Activated gamma-delta T cell treated with anti-CD3 and anti-CD28 coated beads, Interleukin-2, amount 50 U/mL, for 16 hours (primary cell): ENCODE measurements around the gene MRTFB.

ENCODE experiments used
- DNase-seq: peaks from one replicate; pipeline ENCODE4 v3.0.0-alpha.2; 2020; ENCODE audit warnings: low read depth

Gene MRTFB

DNA sequence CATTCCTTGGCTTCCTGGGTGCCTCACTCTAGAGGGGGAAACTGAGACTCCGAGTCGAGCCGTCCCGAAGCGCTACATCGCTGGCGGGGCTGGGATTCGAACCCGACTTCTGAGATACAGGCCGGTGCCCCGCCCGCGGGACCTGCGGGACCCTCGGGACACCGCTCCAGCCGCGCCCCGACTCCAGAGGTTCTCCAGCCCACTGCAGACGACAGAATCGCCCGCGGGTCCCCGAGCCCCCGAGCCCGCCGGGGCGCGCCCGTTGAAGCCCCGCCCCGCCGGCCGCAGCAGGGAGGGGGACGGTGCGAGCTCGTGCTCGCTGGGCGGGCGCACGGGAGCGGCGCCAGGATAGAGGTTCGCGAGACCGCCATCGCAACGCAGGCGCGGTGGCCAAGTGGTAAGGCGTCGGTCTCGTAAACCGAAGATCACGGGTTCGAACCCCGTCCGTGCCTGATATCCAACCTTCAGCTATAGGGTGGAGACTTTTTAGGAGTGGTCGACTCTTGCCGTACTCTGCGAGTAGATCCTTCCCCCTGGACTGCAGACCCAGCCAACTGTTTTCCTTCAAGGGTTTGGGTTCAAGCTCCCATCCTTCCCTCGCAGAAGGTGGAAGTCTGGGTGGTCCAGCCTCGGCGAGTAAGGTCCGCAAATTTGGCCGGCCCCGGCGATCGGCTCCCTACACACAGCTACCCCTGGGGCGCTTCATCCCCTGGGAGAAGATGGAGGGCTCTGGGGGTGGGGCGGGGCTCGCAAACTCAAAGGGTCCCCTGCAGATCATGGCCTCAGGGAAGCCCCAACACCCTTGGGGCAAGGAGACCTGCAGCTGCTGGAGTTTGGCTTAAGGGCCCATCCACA, 214.6 kb downstream of the MRTFB start:
- peak; percentile 92 for DNase-seq

DNA sequence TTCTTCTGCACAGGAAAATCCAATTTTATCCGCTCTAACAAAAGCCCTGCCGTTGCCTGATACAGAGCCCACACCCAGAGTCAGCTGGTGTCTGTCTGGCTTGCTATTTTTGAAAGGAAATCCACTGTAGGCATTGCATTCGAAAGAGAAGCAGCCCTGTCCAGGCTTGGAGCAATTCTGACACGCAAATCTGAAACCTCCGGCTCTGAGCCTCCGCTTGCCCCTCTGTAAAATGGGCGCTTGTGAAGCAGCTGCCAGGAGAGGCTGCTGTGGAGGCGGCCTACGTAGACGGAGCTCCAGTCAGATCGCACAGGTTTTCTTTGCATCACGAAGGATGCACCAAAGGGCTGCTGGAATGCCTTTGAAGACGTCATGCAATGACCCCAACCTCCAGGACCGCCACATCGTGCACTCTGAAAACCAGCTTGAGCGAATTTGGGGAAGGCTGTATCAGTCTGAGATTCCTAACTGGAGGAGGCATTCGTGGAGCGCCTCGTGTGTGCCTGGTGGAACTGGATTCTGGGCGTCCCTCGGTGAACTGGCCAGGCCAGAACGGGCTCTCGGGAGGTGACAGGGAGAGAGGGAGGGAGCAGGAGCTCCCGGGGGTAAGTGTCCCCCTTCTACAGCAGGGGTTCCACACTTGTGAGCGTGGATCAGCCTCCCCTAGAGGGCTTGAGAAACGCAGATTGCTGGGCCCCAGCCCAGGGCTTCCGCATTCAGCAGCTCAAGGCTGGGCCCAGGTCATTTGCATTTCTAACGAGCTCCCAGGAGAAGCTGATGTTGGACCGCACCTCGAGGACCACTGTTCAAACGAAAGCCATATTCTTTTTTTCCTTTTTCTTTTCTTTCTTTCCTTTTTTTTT, 215.5 kb downstream of the MRTFB start:
- no peak for DNase-seq

DNA sequence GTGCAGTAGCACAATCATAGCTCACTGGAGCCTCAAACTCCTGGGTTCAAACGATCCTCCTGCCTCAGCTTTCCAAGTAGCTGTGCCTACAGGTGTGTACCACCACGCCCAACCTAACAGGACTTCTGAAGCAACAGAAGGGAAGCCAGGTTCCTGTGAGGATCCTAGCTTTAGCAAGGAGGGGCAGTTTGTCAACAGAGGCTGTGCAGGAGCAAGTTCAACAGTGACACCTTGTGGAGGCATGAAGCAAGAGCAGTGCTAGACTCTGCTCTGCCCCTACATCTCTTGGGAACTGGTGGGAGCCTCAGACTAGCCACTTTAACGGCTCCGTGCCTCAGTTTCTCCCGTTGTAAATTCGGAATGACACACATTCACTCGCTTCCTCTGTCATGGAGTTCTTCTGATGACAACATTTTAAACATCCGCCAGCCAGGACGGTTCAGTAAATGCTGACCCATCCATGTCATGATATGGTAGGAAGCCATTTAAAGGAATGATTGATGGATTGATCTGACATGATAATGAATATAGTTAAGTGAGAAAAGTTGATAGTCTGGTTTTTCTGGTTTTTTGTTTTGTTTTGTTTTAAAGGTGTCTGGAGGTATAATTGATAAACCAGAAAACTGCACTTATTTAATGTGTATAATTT, 218.7 kb downstream of the MRTFB start:
- no peak for DNase-seq

DNA sequence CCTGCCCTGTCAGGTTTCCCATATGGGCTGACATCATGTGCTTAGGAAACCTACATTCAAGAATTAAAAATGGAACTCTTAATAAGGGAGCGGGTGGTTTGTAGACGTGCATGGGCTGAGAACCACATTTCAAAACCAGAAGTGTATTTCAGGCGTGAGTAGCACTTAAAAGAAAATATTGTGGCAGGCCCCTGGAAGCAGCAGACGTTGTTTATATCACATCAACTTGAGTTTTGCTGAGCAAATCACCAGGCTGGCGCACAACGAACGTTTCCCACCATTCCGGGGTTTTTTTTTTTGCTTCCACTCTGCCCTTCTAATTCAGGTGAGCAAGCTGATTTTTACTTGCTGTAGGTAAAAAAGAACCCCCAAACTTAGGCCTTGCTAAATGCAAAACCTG, 220.2 kb downstream of the MRTFB start:
- no peak for DNase-seq

DNA sequence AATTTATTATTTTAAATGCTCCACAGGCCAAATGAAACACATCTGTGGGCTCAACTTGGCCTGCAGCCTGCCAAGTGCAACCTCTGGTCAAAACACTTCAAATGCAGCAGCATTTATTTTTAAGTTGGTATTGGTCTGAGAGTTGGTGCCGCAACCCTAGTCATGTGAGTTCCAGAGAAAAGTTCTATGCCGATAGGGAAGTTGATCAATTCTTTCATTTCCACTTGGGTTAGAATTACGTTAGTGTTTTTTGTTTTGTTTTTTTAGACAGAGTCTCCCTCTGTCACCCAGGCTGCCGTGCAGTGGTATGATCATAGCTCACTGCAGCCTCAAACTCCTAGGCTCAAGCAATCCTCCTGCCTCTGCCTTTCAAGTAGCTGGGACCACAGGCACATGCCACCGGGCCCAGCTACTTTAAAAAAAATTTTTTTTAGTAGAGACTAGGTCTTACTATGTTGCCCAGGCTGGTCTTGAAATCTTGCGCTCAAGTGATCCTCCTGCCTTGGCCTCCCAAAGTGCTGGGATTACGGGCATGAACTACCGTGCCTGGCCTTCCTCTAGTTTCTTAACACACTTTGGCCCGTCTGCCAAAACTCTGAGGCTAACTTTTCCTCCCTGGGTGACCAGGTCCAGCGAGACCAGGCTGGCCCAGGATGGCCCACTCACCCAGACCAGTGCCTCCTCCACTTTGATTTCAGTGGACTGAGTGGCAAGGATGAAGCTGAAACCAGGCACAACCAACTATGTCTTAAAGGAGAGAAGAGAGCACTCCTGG, 221.1 kb downstream of the MRTFB start:
- DNase-seq, result no peak

DNA sequence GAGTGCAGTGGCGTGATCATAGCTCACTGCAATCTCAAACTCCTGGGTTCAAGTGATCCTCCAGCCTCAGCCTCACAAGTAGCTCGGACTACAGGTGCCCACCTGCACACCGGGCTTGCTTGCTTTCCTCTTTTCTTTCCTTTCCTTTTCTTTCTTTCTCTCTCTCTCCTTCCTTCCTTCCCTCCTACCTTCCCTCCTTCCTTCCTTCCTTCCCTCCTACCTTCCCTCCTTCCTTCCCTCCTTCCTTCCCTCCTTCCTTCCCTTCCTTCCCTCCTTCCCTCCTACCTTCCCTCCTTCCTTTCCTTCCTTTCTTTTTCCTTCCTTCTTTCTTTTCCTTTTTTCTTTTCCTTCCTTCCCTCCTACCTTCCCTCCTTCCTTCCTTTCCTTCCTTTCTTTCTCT, 225.5 kb downstream of the MRTFB start:
- DNase-seq, result no peak

DNA sequence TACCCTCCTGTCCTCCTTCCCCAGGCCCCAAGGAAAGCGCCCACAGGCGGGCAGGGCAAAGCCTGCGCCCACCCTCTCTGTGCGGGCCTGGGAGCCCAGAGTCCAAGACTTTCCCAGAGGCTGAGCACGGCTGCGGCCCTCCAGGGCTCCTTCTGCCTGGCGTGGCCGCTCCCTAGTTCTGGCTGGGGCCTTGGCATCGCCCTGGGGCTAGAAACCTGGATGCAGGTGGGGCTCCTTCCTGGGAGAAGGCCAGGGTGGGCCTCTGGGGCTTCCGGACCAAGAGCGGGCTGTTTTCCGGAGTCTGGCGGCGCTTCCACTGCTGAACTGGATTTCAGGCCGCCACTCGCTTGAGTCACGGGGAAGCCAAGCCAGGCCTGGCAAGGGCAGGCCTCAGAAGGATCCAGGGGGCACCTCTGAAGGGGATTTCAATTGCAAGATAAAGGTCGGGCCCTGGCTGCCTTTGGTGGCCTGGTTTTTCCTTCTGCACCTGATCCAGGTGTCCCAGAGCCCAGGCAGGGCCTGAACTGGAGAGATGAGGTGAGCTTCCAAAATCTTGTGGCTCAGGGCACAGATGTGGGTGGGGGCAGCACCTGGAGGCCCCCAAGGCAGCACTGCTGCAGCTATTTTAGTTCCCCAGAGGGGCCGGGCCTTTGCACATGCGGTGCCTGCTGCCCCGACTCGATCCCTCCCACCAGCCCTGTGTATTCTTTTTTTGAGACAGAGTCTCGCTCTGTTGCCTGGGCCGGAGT, 227.4 kb downstream of the MRTFB start:
- no peak for DNase-seq

DNA sequence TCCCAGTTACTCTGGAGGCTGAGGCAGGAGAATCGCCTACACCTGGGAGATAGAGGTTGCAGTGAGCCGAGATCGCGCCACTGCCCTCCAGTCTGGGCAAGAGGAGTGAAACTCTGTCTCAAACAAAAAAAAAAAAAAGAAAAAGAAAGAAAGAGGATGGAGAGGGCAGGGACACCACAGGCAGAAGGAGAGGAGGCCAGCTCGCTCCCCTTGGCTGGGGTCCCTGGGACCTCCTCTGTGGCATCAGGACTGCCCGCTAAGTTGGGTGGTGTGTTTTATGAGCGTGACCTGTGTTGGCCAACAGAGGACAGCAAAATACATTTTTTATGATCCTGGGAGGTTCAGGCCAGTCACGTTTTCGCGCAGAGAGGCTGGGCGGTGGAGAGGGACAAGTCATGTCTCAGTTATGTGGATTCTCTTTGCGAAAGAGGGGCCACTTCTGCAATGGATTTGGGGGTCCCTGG, 229.6 kb downstream of the MRTFB start:
- no peak for DNase-seq

DNA sequence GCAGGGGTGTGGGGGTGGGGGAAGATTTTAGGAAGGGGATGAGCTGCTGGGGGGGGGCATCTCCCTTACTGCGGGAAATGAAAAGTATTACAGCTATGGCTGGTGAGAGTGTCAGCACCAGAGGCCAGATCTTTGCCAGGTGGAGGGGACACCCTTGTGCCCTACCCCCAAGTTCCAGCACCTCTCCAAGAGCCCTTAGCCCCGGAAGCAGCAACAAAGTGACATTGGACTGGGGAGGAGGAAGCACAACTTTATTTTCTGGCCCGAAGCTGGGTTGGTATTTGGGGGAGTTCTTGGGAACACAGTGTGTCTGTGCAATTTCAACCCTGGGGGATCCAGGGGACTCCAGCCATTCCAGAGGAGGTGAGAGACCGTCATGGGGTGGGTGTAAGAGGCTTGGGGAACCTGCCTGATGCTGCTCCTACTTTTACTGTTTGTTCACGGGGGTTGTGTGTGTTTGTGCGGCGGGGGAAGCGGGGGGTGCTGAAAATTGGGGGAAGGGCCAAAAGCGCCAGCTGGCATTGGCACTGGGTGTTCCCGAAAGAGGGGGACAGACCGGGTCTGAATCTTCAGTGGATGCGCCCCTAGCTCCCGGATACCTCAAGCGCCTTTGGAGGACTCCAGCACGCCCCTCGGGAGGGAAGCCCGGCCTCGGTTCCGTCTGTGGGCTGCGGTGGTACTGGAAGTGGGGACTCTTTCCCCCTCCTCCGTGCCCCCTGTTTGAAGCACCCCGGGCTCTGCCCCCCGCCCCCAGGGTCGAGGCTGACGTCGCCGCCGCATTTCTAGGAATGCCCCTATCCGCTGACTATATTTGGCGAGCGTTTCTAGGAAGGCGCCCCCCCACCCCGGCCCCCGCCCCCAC, 230.3 kb downstream of the MRTFB start:
- no peak for DNase-seq

DNA sequence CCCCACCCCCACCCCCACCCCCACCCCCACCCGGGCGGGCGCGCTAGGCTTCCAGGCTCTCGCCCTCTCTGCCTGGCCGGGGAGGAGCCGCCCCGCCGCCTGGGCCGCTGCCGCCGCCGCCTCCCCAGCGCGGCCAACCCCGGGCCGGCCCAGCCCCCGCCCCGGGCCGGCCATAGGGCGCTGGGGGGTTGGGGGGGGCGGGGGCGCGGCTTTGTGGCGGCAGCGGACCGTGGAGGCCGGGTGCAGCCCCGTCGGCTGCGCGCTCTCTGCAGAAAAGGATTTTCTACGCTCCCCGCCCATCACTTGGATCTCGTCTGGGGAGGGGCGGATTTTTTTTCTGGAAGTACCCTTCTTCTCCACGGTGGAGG, 230.9 kb downstream of the MRTFB start:
- DNase-seq, result no peak

DNA sequence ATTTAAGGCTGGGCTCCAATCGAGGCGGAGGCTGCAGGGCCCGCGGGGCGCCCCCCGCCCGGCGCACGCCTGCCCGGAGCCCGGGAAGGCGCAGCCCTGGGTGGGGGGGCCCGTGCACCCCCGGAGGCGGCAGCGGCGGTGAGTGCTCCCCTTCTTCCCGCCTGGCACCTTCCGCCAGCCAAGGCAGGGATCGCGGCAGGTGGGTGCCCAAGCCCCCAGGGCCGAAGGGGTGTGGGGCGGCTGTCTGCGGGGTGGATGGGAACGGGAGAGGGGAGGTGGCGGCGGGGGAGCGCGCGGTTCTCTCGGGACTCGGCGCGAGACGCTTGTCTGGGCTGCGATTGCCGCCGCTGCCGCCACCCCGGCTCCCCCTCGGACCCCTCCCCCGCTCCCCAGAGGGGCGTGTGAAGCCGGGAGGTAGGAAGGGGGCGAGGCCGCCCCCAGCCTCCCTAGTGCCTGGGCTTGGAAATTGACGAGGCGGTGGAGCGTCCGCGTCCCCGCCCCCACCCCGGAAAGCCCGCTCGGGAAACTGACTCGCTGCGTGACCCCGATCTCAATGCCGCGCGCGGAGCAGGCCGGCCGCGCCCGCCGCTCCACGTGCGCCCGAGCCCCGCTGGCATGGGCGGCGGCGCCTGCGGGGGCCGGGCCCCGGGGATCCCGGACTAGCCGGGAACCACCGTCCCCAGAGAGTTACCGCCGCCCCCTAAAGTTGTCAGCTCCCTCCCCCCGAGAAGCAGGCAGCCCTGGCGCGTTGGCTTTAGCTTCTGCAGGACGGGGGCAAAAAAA, 231.5 kb downstream of the MRTFB start:
- DNase-seq, result no peak

DNA sequence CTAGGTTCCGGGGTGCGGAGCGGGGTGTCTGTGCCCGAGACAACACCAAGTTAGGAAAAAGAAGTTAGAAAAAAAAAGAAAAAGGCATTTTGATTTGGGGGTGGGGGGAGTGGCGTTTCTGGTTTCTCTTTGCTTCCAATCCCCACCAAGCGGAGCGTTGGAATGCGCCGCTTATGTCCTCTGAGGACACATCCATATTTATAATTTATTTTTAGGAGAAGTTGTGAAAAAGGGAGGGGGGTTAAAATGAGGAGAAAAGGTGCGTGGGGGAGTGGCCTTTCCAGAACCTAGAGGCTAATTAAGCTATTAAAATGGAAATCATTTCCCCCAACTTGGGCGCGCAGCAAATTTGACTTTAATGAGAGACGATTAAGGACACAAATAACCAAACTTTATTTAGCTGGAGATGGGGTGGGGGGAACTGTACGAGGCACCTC, 232.1 kb downstream of the MRTFB start:
- DNase-seq, result no peak

DNA sequence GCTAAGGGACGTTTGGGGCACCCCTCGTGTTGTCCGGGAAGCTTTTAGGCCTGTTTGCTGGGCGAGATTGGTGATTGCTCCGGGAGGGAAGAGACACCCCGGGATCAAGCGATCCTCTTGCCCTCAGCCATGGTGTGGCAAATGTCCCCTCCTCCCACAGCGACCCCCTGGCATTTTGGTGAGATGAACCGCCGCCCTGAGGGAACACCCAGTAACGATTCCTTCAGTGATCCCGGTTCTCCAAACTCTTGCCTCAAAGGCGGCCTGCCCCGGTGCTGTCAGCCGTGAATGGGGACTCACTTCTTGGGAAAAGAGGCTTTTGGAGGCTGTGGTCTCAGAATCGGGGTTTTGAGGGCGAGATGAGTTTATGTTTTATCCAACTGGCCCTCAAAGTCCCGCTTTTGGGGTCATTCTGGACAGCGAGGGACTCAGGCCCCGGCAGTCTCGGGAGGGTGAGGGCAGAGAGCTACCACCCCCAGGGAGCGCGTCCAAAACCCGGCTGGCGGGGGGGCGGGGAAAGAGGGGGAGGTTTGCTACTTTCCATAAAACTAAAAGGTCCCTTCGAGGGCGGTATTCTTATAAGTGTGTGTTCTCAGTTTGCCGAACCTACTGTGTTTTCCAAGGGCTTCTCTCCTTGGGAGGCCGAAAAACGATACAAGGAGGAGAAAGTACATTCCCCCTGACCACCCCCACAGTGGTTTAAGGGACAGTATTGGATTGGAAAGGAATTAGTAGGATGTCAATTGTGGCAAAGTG, 232.7 kb downstream of the MRTFB start:
- DNase-seq, result no peak

DNA sequence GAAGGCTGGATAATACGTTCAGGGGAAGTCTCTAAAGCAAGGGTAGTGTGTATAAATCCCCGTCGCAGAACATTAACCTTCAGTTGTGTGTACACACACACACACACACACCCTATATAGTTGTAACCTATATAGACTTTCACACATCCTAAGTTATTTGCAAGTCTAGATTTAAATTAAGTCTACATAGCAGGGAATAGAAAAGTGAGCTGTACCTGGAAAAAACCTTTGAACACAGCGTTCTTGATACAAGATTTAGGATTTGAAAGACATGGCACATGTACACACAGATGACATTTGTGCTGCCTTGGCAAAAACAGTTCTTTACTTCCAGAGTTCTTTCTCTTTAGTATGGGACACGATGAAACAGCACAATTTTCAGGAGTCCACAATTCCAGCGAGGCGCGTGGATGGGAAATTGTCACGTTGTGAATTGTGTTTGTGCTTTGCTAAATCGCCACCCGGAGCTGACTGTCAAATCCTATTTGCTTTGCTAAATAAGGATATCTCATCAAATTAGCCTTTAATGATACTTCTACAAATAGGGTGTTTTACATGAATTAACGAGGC, 233.9 kb downstream of the MRTFB start:
- no peak for DNase-seq

DNA sequence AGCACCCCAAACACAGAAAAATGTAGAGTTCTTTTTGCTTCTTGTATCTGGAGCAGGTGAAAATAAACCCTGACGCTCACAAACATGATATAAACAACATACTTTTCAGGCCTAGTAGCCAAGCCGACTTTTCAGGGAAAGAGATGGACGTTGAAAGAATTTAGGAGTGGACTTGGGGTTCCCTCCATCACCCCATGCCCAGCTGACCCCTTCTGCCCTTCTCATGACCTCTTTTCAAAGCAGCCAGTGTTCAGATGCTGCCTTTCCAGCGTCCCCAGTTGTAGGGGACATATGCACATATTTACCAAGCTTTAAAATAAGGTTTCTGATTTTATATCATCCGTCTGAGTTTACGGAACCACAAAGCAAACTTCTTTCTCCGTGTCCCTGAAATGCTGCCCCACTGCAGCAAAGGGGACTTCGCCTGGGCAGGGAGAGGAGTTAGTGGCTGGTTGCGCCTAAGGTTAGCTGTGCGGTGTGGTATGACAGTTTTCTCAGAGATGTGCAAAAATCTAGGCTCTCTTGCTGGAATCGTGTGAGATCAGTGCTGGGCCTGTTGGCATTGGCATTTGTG, 235.5 kb downstream of the MRTFB start:
- no peak for DNase-seq

DNA sequence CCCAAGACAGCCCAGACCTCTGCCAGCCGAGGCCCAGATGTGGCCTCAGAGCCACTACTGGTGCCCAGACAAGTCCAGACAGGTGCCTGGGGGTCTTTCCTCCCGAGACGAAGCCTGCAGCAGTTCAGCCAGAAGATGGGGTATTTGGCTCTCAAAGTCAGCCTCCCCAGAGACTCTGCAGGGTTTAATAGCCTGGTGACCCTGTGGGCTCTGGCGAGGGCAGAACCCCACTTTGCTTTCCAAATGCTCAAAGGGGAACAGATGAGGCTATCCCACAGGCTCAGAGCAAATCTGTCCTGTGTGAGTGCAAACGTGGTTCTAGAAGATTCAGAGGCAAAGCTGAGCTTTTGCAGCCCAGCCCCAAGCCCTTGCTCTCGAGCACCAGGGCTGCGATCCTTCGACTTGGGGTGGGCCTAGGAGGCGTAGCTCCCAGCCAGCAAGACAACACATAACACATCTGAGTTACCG, 236.0 kb downstream of the MRTFB start:
- no peak for DNase-seq

DNA sequence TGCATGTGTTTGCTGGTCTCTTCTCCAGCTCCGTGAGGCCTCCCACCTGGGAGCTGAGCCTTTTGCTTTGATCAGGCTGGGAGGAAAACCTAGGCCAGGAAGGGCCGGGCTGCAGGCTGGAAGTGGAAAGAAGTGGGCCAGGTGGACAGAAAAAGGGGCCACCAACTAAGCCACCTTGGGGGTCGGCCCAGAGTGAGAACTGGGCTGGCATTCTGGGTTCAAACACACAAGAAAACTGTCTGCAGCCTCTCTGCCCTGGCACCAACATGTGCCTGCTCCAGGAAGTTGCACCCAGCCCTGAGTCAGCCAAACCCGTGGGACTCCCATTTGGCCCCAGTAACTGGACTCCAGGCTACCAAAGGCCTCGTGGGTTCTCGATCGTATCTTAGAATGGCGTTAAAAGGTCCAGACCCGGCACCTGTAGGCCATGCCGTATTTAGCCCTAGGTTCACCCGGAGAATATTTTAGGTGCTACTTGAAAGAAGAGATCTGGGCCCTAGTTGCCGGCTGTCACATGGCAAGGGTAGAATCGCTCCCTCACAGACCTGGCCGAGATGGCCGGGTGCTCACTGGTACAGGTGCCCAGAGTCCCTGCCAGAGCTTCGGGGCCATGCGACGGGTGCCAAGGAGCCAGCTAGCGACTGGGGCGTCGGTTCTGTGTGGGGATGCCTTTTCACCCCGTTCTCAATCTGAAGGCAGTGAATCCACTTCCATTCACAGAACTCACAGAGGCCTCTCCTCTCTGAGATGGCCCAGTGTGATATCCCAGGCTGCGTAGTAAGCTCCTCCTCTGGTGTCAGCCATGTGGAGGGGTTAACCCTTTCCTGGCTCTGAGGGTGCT, 236.6 kb downstream of the MRTFB start:
- DNase-seq, result no peak
